Activated CD4-positive, alpha-beta T cell treated with anti-CD3 and anti-CD28 coated beads, Interleukin-2, amount 10 ng/mL, durations not matched to agents 24 days and 14 days (primary cell): Measurements from ENCODE around the gene TTI1. TPM values are rescaled to one million over a fixed set of nuclear protein-coding genes. Genes with fewer than 3 reads are reported as not detected.
A peak's percentile ranks its signal among the peaks of the same experiment; 100 is the strongest.

Experiments used
- DNase-seq: peaks from one replicate; pipeline ENCODE4 v3.0.0; 2022
- H3K27ac Mint-ChIP-seq: one replicate; pipeline ENCODE4 v1.8.0; 2022; ENCODE audit warnings: mild to moderate bottlenecking, mixed read lengths
- H3K27me3 Mint-ChIP-seq: one replicate; pipeline ENCODE4 v1.8.0; 2022; ENCODE audit warnings: mixed read lengths
- H3K36me3 Mint-ChIP-seq: one replicate; pipeline ENCODE4 v1.8.0; 2022; ENCODE audit warnings: low read depth, mild to moderate bottlenecking, mixed read lengths
- H3K4me1 Mint-ChIP-seq: one replicate; pipeline ENCODE4 v1.8.0; 2021; ENCODE audit warnings: mixed read lengths
- H3K4me3 Mint-ChIP-seq: one replicate; pipeline ENCODE4 v1.8.0; 2022; ENCODE audit warnings: mild to moderate bottlenecking, moderate library complexity, mixed read lengths
- H3K9me3 Mint-ChIP-seq: one replicate; pipeline ENCODE4 v1.8.0; 2021; ENCODE audit warnings: mixed read lengths
- intact Hi-C: fragments of 100-400 bp; cut with micrococcal nuclease; formaldehyde crosslinking; loops from one replicate; pipeline ENCODE4 v1.15.1; 2023
- total RNA-seq: library from RNA; stranded (reverse); gene quantifications from 2 replicates; pipeline ENCODE4 v1.2.3, GENCODE V29; 2022

TTI1 gene
- total RNA-seq, result 43.3 and 48.8 TPM in 2 replicates

- intact Hi-C loops, result loop anchor here (1.0 kb wide), 1 partner anchor 439 kb away; the partner anchor contains the start of gene RALGAPB
- H3K4me1 Mint-ChIP-seq, result peaks cover 54% of the 10 kb centered on the region
- peaks cover 34% of the 10 kb centered on the region for H3K36me3 Mint-ChIP-seq
Measured at GRCh38 chr20:38033330-38034107, at the start of gene TTI1, which contains the start of gene RPRD1B. TSS of gene TTI1 (minus strand) at chr20:38033456. CDS start at chr20:38013816, 19,640 bp downstream. TSS of gene RPRD1B (plus strand) at chr20:38033746. CDS start at chr20:38033948, 202 bp downstream.

GRCh38 chr20:38082894-38083293 lies 49.6 kb upstream of the TTI1 start:
- H3K4me1 Mint-ChIP-seq, result no peaks in the 10 kb centered on the region
- H3K9me3 Mint-ChIP-seq, result no peaks in the 10 kb centered on the region
- H3K27ac Mint-ChIP-seq, result no peak overlapping the region
- H3K27me3 Mint-ChIP-seq, result no peaks in the 10 kb centered on the region
- peaks cover 68% of the 10 kb centered on the region for H3K36me3 Mint-ChIP-seq
- no peak overlapping the region for H3K4me3 Mint-ChIP-seq
- intact Hi-C loops, result no loop called here
- no peak for DNase-seq

More at GRCh38 chr20:38033330-38034107, at the start of gene TTI1, which contains the start of gene RPRD1B:
- H3K9me3 Mint-ChIP-seq, result no peaks in the 10 kb centered on the region
- no peaks in the 10 kb centered on the region for H3K27me3 Mint-ChIP-seq
- H3K27ac Mint-ChIP-seq, result peak within 1 kb of the TSS; percentile 99
- peak within 1 kb of the TSS; percentile 98 for H3K4me3 Mint-ChIP-seq
- DNase-seq, result peak; percentile 98

GRCh38 chr20:38081575-38081974 lies 48.3 kb upstream of the TTI1 start:
- intact Hi-C loops, result no loop called here
- H3K9me3 Mint-ChIP-seq, result no peaks in the 10 kb centered on the region
- no peak overlapping the region for H3K27ac Mint-ChIP-seq
- H3K4me1 Mint-ChIP-seq, result no peaks in the 10 kb centered on the region
- no peak for DNase-seq
- no peaks in the 10 kb centered on the region for H3K27me3 Mint-ChIP-seq
- H3K36me3 Mint-ChIP-seq, result peaks cover 66% of the 10 kb centered on the region
- H3K4me3 Mint-ChIP-seq, result no peak overlapping the region

- intact Hi-C loops, result no loop called here
- Mint-ChIP-seq H3K4me1 (no peaks in the 10 kb centered on the region), H3K36me3 (peaks cover 66% of the 10 kb centered on the region), H3K27ac (no peak overlapping the region), H3K27me3 (no peaks in the 10 kb centered on the region), H3K4me3 (no peak overlapping the region), H3K9me3 (no peaks in the 10 kb centered on the region)
- DNase-seq, result no peak
Measured at GRCh38 chr20:38079353-38079752, 46.1 kb upstream of the TTI1 start.

GRCh38 chr20:38078084-38078483 lies 44.8 kb upstream of the TTI1 start:
- Mint-ChIP-seq H3K4me1 (peaks cover 7% of the 10 kb centered on the region), H3K27ac (no peak overlapping the region), H3K36me3 (peaks cover 65% of the 10 kb centered on the region), H3K27me3 (no peaks in the 10 kb centered on the region), H3K9me3 (no peaks in the 10 kb centered on the region), H3K4me3 (no peak overlapping the region)
- no peak for DNase-seq
- intact Hi-C loops, result no loop called here

- Mint-ChIP-seq H3K9me3 (no peaks in the 10 kb centered on the region), H3K4me3 (no peak overlapping the region), H3K27ac (no peak overlapping the region), H3K4me1 (peaks cover 7% of the 10 kb centered on the region), H3K27me3 (no peaks in the 10 kb centered on the region), H3K36me3 (peaks cover 65% of the 10 kb centered on the region)
- DNase-seq, result no peak
- intact Hi-C loops, result no loop called here
Measured at GRCh38 chr20:38076548-38076947, 43.3 kb upstream of the TTI1 start.

GRCh38 chr20:38075161-38075998 lies 42.1 kb upstream of the TTI1 start:
- no peak overlapping the region for H3K27ac Mint-ChIP-seq
- H3K27me3 Mint-ChIP-seq, result no peaks in the 10 kb centered on the region
- DNase-seq, result no peak
- H3K4me1 Mint-ChIP-seq, result peaks cover 7% of the 10 kb centered on the region
- peaks cover 64% of the 10 kb centered on the region for H3K36me3 Mint-ChIP-seq
- H3K9me3 Mint-ChIP-seq, result no peaks in the 10 kb centered on the region
- intact Hi-C loops, result no loop called here
- no peak overlapping the region for H3K4me3 Mint-ChIP-seq

- H3K36me3 Mint-ChIP-seq, result peaks cover 62% of the 10 kb centered on the region
- intact Hi-C loops, result loop anchor here (2.0 to 5.0 kb wide), 2 partner anchors 94 to 147 kb away; partner anchors contain the start of gene TGM2
Measured at GRCh38 chr20:38073307-38074071, 40.2 kb upstream of the TTI1 start.

GRCh38 chr20:38072898-38073297 lies 39.6 kb upstream of the TTI1 start:
- intact Hi-C loops, result loop anchor here (2.0 to 5.0 kb wide), 2 partner anchors 94 to 148 kb away; partner anchors contain the start of gene TGM2
- DNase-seq, result no peak
- H3K4me3 Mint-ChIP-seq, result no peak overlapping the region
- no peaks in the 10 kb centered on the region for H3K27me3 Mint-ChIP-seq
- no peak overlapping the region for H3K27ac Mint-ChIP-seq
- peaks cover 60% of the 10 kb centered on the region for H3K36me3 Mint-ChIP-seq
- peaks cover 7% of the 10 kb centered on the region for H3K4me1 Mint-ChIP-seq
- no peaks in the 10 kb centered on the region for H3K9me3 Mint-ChIP-seq

More at GRCh38 chr20:38073307-38074071, 40.2 kb upstream of the TTI1 start:
- Mint-ChIP-seq H3K27ac (no peak overlapping the region), H3K4me3 (no peak overlapping the region), H3K27me3 (no peaks in the 10 kb centered on the region), H3K9me3 (no peaks in the 10 kb centered on the region), H3K4me1 (peaks cover 7% of the 10 kb centered on the region)
- DNase-seq, result peak; percentile 84

- peaks cover 62% of the 10 kb centered on the region for H3K36me3 Mint-ChIP-seq
- intact Hi-C loops, result no loop called here
- H3K27me3 Mint-ChIP-seq, result no peaks in the 10 kb centered on the region
- no peaks in the 10 kb centered on the region for H3K4me1 Mint-ChIP-seq
- H3K9me3 Mint-ChIP-seq, result no peaks in the 10 kb centered on the region
- no peak overlapping the region for H3K4me3 Mint-ChIP-seq
- no peak for DNase-seq
- no peak overlapping the region for H3K27ac Mint-ChIP-seq
Measured at GRCh38 chr20:38067717-38068365, 34.6 kb upstream of the TTI1 start.

GRCh38 chr20:38066969-38067716 lies 33.9 kb upstream of the TTI1 start:
- DNase-seq, result no peak
- H3K27me3 Mint-ChIP-seq, result no peaks in the 10 kb centered on the region
- no peak overlapping the region for H3K4me3 Mint-ChIP-seq
- no peaks in the 10 kb centered on the region for H3K9me3 Mint-ChIP-seq
- H3K36me3 Mint-ChIP-seq, result peaks cover 56% of the 10 kb centered on the region
- no peak overlapping the region for H3K27ac Mint-ChIP-seq
- intact Hi-C loops, result no loop called here
- no peaks in the 10 kb centered on the region for H3K4me1 Mint-ChIP-seq

- no peaks in the 10 kb centered on the region for H3K9me3 Mint-ChIP-seq
- no peak overlapping the region for H3K27ac Mint-ChIP-seq
- no peaks in the 10 kb centered on the region for H3K27me3 Mint-ChIP-seq
- intact Hi-C loops, result no loop called here
- no peaks in the 10 kb centered on the region for H3K4me1 Mint-ChIP-seq
- H3K36me3 Mint-ChIP-seq, result peaks cover 47% of the 10 kb centered on the region
- H3K4me3 Mint-ChIP-seq, result no peak overlapping the region
- DNase-seq, result no peak
Measured at GRCh38 chr20:38065764-38066375, 32.6 kb upstream of the TTI1 start.
